NCI-H1092 treated with DMSO at 0.1 percent for 48 hours (cell line): ENCODE results near the gene RBM44.

Experiments used
- DNase-seq: peaks from one replicate; lab custom pipeline; 2025; lab: John Stamatoyannopoulos, UW

The RBM44 gene

DNA sequence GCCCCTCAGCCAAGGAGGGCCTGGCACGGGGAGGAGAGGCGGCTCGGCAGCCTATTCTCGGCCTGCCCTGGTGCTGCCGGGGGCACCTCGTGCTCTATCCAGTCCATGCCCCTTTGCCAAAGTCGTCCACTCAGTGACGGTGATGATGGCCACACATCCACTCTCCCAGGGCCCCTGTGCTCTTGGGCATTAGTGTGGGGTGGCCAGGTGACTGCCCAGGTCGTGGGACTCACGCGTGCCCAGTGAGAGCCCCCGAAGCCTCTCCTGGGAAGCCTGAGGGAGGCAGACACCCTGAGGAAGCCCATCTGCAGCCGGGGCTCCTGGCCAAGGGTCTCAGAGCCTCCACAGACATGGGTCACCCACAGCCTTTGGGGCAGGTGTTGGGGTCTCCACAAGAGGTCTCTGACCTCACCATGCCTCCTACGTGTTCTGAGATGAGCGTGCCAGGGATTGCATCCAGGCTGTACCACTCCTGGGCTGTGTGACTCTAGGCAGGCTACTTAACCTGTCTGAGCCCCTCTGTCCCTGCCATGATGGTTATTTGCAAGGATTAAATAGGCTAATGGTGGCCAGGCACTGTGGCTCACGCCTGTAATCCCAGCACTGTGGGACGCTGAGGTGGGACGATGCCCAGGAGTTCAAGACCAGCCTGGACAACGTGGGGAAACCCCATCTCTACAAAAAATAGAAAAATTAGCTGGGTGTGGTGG is 73.8 kb downstream of the RBM44 start:
- no peak for DNase-seq

DNA sequence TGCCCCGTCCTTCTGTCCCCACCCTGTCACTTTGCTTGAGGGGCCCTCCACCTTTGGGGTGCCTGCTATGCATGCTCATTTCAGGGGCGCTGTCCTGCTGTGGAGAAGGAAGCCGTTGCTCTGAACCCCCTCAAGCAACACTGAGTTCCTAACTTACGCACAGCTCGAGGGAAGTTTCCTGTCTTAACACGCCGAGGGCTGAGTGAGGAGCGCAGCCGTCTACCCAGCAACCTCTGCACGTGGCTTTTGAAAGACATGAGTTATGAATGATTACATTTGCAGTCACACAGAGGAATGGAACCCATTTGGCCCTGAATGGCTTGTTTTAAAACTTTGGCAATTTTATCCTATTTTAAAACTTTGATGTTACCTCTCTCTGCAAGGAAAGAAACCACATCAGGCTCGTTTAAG is 74.8 kb downstream of the RBM44 start:
- no peak for DNase-seq

- no peak for DNase-seq
Observed at GRCh38 chr2:237873897-237874551, 75.4 kb downstream of the RBM44 start.

DNA sequence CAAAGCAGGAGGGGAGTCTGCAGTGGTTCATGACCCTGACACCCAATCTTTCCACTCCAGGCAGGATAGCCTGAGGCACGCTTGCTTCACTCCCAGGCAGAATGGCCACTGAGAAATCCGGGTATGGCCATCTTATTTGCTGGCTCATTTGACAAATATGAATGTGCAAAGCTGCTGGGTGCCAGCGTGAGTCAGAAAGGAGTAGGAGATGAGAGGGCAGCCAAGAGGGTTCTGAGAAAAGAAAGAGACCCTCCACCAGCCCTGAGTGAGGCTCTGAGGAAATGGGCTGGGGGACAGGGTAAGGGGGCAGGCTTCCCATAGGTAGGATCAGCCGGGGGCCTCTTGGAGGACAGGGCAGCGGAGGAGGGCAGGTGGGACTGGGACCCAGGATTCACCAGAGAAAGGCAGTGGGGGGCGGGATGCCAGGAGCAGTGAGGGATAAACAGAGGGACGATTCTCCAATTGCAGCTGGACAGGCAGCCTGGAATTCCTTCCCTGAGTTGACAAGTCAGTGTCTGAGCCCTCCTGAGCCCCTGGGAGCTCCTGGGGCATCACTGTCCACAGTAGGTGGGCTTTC is 76.1 kb downstream of the RBM44 start:
- no peak for DNase-seq

DNA sequence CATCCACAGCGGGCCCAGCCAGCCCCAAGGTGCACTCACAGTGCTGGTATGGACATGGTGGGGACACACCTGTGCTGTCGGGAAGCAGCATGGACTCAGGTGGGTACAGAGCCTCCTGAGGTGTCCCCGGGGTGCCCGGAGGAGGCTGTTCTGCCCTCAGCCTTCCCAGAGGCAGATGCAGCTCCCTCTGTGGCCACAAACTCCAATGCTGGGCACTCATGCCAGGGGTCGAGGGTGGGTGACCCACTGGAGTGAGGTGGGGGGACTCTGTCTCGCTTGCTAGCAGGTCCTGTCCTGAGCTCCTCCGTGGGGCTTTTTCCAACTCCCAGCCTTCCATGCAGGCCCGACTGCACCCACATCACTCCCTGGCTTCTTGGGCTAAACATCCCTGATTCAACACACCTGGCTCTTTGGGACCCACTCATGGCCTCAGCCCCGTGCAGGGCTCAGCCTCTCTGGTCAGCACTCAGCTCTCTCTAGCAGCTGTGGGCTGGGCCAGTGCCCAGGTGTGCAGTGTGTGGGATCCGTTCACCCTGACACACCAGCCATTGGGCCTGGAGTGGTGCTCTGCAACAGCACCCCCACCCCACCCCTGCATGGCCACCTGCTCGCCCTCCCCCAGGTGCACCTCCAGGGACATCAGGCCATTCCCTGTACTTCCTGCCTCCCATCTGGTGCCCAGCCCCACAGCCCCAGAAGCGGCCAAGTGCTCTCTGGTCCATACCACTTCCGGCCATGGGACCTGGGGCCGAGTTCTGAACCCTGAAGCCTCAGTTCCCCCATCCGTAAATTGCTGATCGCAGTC is 76.9 kb downstream of the RBM44 start:
- DNase-seq: no peak

- no peak for DNase-seq
Observed at GRCh38 chr2:237876061-237876526, 77.5 kb downstream of the RBM44 start.

GRCh38 chr2:237876532-237876931 is 78.0 kb downstream of the RBM44 start:
- DNase-seq: no peak

DNA sequence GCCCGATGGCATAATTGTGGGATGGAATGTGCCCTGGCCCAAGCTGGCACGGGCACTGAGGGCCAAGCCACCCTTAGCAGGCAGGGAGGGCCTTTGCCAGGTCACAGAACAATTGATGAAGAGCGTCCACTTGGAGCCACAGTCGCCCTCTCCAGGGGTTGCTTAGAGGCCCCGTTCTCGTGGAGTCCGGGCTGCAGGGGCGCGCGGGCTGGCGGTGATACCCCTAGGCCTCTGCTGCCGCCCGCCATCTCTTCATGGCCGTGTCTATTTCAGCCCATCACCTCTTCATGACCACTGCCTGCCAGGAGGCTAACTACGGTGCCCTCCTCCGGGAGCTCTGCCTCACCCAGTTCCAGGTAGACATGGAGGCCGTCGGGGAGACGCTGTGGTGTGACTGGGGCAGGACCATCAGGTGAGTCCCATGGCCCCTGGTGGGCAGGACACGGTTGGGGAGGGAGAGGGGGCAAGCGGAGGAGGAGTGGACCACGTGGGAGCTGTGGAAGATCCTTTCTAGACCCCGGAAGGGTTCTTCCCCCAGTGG is 78.4 kb downstream of the RBM44 start:
- no peak for DNase-seq

DNA sequence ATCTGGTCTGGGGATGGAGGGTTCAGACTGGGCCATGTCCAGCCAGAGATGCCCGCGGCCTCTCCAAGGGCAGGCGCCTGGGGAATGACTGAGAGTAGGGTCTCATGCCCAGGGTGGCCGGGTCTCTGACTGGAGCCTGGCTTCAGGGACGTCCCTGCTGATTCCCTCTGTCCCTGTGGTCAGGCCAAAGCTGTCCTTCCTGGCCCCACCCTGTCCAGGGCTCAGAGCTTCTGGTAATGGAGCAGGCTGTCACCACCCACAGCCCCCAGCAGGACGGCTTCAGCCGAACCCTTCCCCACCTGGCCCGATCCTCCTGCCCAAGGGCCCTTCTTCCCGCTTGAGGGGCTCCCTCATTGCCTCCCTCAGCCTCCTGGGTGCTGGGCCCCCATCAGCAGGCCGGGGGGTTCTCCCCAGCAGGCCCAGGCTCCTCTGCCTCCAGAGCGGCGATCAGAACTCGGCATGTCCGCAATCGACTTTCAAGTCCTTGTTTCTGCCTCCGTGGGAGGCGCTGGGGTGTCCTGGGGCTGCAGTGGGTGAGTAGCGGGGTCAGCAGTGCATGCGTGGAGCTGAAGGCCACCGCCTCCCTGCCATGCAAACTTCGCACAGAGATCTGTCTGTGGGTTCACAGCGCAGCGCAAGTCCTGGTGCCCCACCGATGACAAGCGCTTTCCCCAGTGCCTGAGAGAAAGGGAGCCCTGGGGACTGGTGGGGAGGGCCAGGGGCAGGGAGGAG is 79.2 kb downstream of the RBM44 start:
- DNase-seq: no peak

DNA sequence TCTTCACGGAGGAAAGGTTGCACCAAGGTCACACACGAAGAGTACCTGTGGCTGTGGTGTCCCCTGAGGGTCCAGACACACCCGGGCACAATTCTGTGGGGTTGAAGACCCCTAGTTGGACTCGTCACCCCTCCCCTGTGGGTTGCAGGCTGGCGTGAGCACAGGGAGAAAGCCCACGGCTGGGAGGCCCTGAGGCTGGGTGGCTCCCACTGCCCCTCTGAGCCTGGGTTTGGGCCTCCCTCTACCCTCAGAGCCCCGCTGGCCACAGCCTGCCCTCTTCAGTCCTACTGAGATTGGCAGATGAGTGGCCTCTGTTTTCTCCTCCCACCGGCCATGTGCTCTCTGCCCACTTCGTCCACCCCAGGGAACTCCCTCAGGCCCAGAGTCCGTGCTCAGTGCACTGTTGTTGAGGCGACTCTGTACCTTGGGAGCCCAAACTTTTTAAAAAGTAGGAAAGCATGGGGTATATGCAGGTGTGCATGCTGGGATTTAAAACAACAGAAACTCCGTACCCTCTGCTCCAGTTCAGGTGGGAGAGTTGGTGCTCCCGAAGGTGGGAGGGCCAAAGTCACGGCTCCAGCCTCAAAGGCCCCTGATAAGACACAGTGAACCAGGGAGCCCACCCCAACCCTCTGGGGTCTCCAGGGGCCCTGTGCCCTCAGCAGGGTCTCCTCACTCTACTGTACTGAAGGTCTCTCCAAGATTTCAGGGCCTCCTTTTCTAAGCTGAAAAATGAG is 79.9 kb downstream of the RBM44 start:
- DNase-seq: no peak

DNA sequence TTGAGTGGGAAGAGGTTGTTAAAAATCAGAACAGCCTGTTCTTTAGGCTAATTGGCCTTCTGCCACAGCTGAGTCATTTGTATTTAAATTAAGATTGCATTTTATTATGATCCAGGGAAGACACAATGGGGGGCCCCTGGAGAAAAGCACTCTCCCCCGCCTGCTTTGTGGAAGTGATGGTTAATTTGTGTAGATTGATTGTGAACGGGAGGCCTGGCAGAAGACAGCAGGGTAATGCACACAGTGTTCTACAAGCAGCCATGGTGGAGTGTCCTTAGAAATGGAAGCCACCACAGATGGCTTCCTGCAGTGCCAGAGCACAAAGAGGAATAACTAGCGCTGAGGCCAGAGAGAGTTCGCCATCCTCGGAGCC is 80.5 kb downstream of the RBM44 start:
- DNase-seq: peak; percentile 25

DNA sequence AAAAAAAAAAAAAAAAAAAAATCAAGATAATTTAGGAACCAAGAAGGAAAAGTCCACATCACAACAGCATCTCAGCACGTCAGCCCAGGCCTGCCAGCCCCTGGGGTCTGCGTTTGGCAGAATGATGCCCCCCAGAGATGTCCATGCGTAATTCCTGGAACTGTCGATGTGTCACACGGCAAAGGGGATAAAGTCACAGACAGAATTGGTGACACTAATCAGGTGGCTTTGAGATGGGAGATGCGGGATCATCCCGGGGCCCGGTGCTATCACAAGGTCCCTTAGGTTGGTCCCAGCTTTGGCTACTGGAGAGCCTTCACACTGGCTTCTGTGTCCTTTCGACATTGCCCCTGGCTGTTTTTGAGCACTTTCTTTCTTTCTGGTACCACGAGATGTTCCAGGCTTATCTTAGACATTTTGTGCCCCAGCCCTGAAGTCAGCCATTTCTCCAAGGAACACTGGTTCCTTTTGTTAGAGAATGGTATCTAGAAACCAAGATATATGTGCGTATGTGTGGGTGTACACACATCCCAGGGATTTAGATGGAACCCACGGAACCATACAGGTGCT is 81.5 kb downstream of the RBM44 start:
- no peak for DNase-seq

DNA sequence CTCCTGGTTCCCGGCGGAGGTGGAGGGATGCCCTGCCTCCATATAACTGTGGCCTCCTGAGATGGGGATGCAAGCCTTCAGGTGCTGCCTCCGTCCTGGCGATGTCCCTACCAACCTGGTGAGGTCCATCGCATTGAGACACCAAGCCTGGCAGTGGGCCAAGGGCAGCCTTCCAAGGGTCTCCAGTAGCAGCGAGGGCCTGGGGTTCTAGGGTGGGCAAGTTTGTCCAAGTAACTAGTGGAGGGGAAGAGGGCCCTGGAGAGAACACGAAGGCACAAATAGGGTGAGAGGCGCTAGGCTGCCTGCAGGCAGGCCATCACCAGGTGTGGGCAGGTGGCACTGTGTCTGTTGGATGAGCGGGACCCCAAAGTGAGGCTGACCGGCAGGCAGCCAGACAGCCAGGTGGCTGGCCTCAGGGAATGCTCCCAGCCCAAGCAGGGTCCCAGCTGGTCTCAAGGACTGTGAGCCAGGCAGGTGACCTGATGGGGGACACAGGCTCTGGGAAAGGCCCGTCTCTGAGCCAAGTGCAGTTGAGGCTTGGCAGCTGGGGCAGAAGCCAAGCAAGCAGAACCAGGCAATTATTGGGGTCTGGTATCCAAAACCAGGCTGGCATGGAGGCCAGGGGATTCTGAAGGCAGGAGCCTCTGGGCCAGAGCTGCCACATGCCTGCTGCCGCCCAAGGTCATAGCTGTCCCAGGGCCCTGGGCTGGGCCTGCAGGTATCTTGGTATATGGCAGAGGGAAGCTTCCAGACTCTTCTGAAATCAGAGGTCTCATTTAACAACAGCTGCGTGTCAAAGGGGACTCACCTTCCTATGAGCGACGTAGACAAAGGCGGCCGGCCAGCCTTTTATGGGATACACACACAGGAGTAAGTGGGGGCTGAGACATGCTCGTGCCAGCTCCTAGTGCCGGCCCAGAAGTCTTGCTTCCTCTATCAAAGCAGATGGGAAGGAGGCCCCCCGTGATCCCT is 84.2 kb downstream of the RBM44 start:
- DNase-seq: no peak

DNA sequence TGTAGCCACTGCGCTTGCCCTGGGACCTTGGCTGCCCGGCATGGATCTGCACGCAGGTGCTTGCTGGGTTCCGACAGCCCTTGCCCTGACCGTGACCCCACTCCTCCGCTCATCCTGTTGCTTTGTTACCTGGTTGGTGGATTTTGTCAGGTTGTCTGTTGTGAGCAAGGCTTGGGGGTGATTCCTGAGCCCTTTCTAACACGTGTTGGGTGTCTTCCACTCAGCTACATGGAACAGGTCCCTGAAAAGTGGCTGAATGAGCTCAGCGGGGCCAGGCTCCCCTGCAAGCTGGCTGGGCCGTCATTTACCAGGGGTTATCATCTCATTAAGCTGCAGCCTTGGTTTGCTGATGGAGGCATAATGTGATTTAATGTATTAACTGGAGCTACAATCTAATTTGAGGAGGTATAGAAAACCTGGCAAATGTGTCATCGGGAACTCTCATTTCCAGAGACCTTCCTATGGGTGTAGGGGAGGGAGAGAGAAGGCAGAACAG is 85.4 kb downstream of the RBM44 start:
- no peak for DNase-seq

GRCh38 chr2:237884681-237885080 is 86.1 kb downstream of the RBM44 start:
- DNase-seq: no peak

DNA sequence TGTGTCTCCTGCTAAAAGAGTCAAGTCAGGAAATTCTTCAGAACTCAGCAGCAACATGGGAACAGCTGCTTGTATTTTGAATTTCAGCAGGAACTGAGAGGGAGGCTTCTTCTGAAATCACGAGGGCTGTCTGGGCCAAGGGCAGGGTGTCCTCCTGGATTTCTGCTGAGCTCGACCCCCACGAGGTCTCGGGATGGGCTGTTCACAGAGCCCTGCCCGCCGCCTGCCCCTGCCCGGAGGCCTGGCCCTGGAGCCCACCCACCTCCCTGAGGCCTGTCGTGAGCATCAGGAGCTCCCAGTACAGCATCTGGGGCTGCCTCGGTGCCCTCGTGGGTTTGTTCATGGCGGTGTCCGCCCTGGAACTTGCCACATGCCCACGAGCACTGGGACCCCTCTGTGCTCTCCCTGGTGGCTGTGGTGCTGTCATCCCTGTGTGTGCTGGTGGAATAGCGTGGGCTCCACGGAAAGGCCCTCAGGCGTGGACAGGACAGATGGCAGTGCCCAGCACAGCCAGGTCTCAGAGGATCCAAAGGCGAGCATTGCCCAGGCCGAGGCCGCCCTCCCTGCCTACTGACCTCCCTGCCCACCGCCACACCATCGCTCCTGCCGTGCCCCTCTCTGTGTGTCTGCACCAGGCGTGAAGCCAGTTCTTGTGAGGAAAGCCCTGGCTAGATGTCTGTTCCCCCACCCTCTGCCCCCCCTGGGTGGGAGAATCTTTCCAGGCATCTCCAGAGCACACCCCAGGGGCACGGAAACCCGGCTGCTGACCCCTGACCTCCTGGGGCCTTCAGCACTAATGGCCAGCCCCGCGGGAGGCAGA is 86.7 kb downstream of the RBM44 start:
- DNase-seq: no peak

DNA sequence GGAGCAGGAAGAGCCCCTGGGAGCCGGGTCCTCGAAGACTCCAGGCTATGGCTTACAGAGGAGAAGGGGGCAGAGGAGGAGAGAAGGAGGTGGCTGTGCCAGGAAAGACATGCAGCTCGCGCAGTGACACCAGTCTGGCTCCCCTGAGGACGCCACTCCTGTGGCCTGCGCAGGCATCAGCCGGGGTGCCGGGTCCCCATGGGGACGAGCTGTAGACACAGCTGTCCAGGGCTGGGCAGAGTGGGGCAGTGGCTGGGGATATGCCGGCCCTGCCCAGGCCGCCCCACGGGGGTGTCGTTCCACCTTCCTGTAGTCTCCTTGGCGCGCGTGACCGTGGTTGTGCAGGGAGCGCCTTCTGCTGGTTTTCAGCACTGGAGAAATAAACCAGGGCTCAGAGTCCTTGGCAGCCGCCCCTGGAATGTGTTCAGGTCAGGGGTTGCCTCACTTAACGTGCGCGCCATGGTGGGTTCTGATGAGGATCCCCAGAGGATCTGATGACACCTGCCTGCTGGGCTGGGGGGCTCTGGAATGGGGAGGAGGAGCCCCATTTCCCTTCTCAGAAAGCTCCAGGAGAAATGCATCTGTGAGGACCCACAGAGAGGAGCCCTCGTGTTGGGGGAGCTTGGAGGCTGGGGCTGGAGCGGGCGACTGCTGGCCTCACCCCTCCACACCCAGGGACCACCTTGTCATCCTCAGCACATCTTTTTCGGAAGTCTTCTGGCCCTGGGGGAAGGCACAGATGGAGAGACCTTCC is 87.5 kb downstream of the RBM44 start:
- DNase-seq: no peak
